ENCODE measurements around the gene CNOT6. TPM values are rescaled to one million over a fixed set of nuclear protein-coding genes. Genes with fewer than 3 reads are reported as not detected.
"Not testable (repeated sequence)": the region's sequence is repeated elsewhere in the genome, so short reads cannot be mapped to it uniquely, and the experiment has no call there.

The CNOT6 gene
- total and polyA plus RNA-seq, 9 donors: 11.7 to 29.7 (median 23.7) TPM

DNA sequence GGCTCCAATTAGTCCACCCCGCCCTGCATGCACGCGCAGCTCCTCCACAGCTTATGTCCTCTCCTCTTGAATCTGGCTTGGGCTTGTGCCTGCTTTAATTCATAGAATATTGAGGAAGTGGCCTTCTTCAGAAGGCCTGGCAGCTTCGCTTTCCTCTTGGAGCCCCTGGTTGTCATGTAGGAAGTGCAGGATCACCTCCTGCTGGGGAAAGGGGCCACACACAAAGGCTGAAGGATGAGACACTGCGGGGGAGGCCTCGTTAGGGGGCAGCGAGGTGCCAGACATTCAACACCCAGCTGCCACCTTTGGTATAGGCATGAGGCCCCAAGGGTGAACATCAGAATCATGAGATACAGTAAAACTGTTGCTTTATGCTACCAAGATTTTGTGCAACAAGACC is 2.7 kb upstream of the CNOT6 start:
- Histone ChIP-seq H3K27me3 (ENCODE audit: control insufficient read depth, insufficient read depth, low read length) (no peaks in the 10 kb centered on the region), H3K4me1 (ENCODE audit: control insufficient read depth, insufficient read depth, low read length) (peaks cover 13% of the 10 kb centered on the region), H3K36me3 (ENCODE audit: control insufficient read depth, insufficient read depth, low read length) (peaks cover 2% of the 10 kb centered on the region), H3K27ac (ENCODE audit: low read length) (no peak overlapping the region), H3K9me3 (replicated peaks; ENCODE audit: control insufficient read depth, low read depth, low read length) (no peaks in the 10 kb centered on the region), H3K4me3 (ENCODE audit: low read length) (no peak overlapping the region)
- no peak for DNase-seq
- 63% methylated on average over 3 of the region's 7 CpGs for WGBS (ENCODE audit: insufficient coverage)

DNA sequence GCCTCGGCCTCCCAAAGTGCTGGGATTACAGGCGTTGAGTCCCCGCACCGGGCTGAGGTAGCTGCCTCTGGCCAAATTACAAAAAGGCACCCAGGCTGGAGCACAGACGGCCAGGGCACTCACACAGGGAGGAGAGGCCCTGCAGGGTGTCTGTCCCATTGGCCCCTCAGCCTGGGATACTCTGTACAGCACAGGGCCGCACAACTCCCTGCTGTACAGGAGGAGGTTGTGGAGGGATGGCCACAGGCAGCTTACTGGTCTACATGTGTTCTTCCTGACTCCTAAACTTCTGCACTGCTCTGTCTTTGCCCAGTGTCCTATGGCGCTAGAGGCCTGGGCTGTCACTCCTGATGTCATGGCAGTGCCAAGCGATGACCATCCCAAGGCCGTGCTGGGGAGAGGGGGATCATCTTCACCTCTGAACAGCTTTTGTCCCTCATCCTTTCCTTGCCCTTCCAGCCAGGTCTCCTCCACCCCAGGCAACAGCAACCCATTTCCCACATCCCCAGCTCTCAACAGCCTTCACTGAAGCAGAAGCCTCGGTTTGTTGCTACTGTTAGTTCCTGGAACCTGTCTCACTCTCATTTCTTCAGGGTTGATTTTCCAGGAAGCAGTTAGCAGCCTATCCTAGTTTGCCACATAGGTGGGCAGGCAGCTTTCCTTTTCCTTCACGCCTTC is 1.8 kb upstream of the CNOT6 start:
- DNase-seq: no peak
- Histone ChIP-seq H3K27ac (ENCODE audit: low read length) (no peak overlapping the region), H3K4me3 (ENCODE audit: low read length) (no peak overlapping the region), H3K36me3 (ENCODE audit: control insufficient read depth, insufficient read depth, low read length) (peaks cover 4% of the 10 kb centered on the region), H3K4me1 (ENCODE audit: control insufficient read depth, insufficient read depth, low read length) (peaks cover 13% of the 10 kb centered on the region), H3K27me3 (ENCODE audit: control insufficient read depth, insufficient read depth, low read length) (no peaks in the 10 kb centered on the region), H3K9me3 (replicated peaks; ENCODE audit: control insufficient read depth, low read depth, low read length) (no peaks in the 10 kb centered on the region)
- WGBS (ENCODE audit: insufficient coverage): 90% methylated on average over 10 of the region's 11 CpGs

- H3K27me3 ChIP-seq (ENCODE audit: control insufficient read depth, insufficient read depth, low read length): no peaks in the 10 kb centered on the region
- under 1% methylated on average over 71 of the region's 92 CpGs for WGBS (ENCODE audit: insufficient coverage)
These were observed 467 bp downstream of the CNOT6 start for GRCh38 chr5:180494510-180495181.

DNA sequence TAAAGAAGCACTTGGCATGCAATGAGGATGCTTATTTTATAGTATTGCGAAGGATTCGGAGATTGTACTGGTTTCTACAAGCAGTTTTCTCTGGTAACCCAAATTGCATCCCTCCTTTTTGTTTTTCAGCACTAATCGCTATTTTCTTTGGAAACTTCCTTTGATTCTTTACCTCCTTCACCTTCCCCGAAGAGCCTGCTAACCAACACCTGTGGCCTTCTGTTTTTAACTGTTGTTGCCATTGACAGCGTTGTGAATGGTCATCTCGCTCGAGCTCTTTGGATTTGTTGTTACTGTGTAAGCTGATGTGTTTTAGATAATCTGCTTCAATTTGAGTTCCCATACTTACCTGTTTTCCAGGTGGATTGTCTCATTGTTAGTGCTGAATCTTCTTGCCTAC is 1.1 kb downstream of the CNOT6 start:
- no peaks in the 10 kb centered on the region for H3K27me3 ChIP-seq (ENCODE audit: control insufficient read depth, insufficient read depth, low read length)
- H3K36me3 ChIP-seq (ENCODE audit: control insufficient read depth, insufficient read depth, low read length): peaks cover 10% of the 10 kb centered on the region
- 20% methylated on average over 1 of the region's 7 CpGs for WGBS (ENCODE audit: insufficient coverage)
- H3K4me3 ChIP-seq (ENCODE audit: low read length): peak overlapping the region; percentile 84
- no peaks in the 10 kb centered on the region for H3K9me3 ChIP-seq (replicated peaks; ENCODE audit: control insufficient read depth, low read depth, low read length)
- peak overlapping the region; percentile 60 for H3K27ac ChIP-seq (ENCODE audit: low read length)
- peaks cover 13% of the 10 kb centered on the region for H3K4me1 ChIP-seq (ENCODE audit: control insufficient read depth, insufficient read depth, low read length)
- no peak for DNase-seq

More at GRCh38 chr5:180494510-180495181, 467 bp downstream of the CNOT6 start:
- DNase-seq: peak; percentile 67
- Histone ChIP-seq H3K9me3 (replicated peaks; ENCODE audit: control insufficient read depth, low read depth, low read length) (no peaks in the 10 kb centered on the region), H3K36me3 (ENCODE audit: control insufficient read depth, insufficient read depth, low read length) (peaks cover 10% of the 10 kb centered on the region), H3K27ac (ENCODE audit: low read length) (peak overlapping the region; percentile 91), H3K4me1 (ENCODE audit: control insufficient read depth, insufficient read depth, low read length) (peaks cover 13% of the 10 kb centered on the region), H3K4me3 (ENCODE audit: low read length) (peak overlapping the region; percentile 84)

GRCh38 chr5:180495991-180496741 is 2.0 kb downstream of the CNOT6 start:
- Histone ChIP-seq H3K4me3 (ENCODE audit: low read length) (no peak overlapping the region), H3K27me3 (ENCODE audit: control insufficient read depth, insufficient read depth, low read length) (no peaks in the 10 kb centered on the region), H3K27ac (ENCODE audit: low read length) (no peak overlapping the region), H3K9me3 (replicated peaks; ENCODE audit: control insufficient read depth, low read depth, low read length) (no peaks in the 10 kb centered on the region), H3K4me1 (ENCODE audit: control insufficient read depth, insufficient read depth, low read length) (peaks cover 13% of the 10 kb centered on the region), H3K36me3 (ENCODE audit: control insufficient read depth, insufficient read depth, low read length) (peaks cover 10% of the 10 kb centered on the region)
- DNase-seq: no peak
- 85% methylated on average over 8 of the region's 18 CpGs for WGBS (ENCODE audit: insufficient coverage)

GRCh38 chr5:180496806-180497205 is 2.6 kb downstream of the CNOT6 start:
- not testable (repeated sequence) for H3K9me3 ChIP-seq (replicated peaks; ENCODE audit: control insufficient read depth, low read depth, low read length); H3K36me3 ChIP-seq (ENCODE audit: control insufficient read depth, insufficient read depth, low read length); DNase-seq; H3K27me3 ChIP-seq (ENCODE audit: control insufficient read depth, insufficient read depth, low read length); H3K27ac ChIP-seq (ENCODE audit: low read length); H3K4me3 ChIP-seq (ENCODE audit: low read length)
- 100% methylated on average over 4 of the region's 9 CpGs for WGBS (ENCODE audit: insufficient coverage)
- peaks cover 13% of the 10 kb centered on the region for H3K4me1 ChIP-seq (ENCODE audit: control insufficient read depth, insufficient read depth, low read length)

GRCh38 chr5:180497865-180498264 is 3.7 kb downstream of the CNOT6 start:
- not testable (repeated sequence) for H3K9me3 ChIP-seq (replicated peaks; ENCODE audit: control insufficient read depth, low read depth, low read length); DNase-seq; H3K4me3 ChIP-seq (ENCODE audit: low read length); H3K27me3 ChIP-seq (ENCODE audit: control insufficient read depth, insufficient read depth, low read length); H3K27ac ChIP-seq (ENCODE audit: low read length); H3K36me3 ChIP-seq (ENCODE audit: control insufficient read depth, insufficient read depth, low read length)
- H3K4me1 ChIP-seq (ENCODE audit: control insufficient read depth, insufficient read depth, low read length): peaks cover 13% of the 10 kb centered on the region
- no CpG with 5 or more reads among the region's 7 CpGs for WGBS (ENCODE audit: insufficient coverage)

DNA sequence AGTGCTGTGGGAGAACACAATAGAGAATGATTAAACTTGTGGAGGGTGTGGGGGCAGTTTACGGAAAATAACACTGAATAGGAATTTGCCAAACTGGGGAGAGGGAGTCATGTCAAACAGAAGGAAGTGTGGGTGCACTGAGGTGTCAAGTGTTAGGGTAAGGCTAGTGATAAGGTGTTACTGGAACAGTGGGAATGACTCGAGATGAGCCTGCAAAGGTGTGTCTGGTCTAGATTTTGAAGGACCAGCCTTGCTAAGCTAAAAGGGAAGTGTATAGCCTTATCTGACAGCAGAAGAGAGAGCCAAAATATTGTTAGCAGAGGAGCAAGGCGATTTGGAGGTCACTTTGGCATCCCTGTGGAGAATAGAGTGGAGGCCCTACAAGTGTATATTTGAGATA is 4.2 kb downstream of the CNOT6 start:
- Histone ChIP-seq H3K9me3 (replicated peaks; ENCODE audit: control insufficient read depth, low read depth, low read length) (no peaks in the 10 kb centered on the region), H3K27ac (ENCODE audit: low read length) (no peak overlapping the region), H3K27me3 (ENCODE audit: control insufficient read depth, insufficient read depth, low read length) (no peaks in the 10 kb centered on the region), H3K4me1 (ENCODE audit: control insufficient read depth, insufficient read depth, low read length) (peaks cover 13% of the 10 kb centered on the region), H3K36me3 (ENCODE audit: control insufficient read depth, insufficient read depth, low read length) (peaks cover 10% of the 10 kb centered on the region), H3K4me3 (ENCODE audit: low read length) (no peak overlapping the region)
- no peak for DNase-seq
- 85% methylated on average over 3 of the region's 3 CpGs for WGBS (ENCODE audit: insufficient coverage)

GRCh38 chr5:180499684-180500083 is 5.5 kb downstream of the CNOT6 start:
- H3K27me3 ChIP-seq (ENCODE audit: control insufficient read depth, insufficient read depth, low read length): no peaks in the 10 kb centered on the region
- peaks cover 11% of the 10 kb centered on the region for H3K4me1 ChIP-seq (ENCODE audit: control insufficient read depth, insufficient read depth, low read length)
- no peak overlapping the region for H3K27ac ChIP-seq (ENCODE audit: low read length)
- H3K9me3 ChIP-seq (replicated peaks; ENCODE audit: control insufficient read depth, low read depth, low read length): no peaks in the 10 kb centered on the region
- peaks cover 10% of the 10 kb centered on the region for H3K36me3 ChIP-seq (ENCODE audit: control insufficient read depth, insufficient read depth, low read length)
- no CpG with 5 or more reads among the region's 3 CpGs for WGBS (ENCODE audit: insufficient coverage)
- no peak overlapping the region for H3K4me3 ChIP-seq (ENCODE audit: low read length)
- no peak for DNase-seq

GRCh38 chr5:180500300-180500699 is 6.1 kb downstream of the CNOT6 start:
- H3K4me1 ChIP-seq (ENCODE audit: control insufficient read depth, insufficient read depth, low read length); H3K4me3 ChIP-seq (ENCODE audit: low read length); H3K27ac ChIP-seq (ENCODE audit: low read length); H3K36me3 ChIP-seq (ENCODE audit: control insufficient read depth, insufficient read depth, low read length); DNase-seq; H3K27me3 ChIP-seq (ENCODE audit: control insufficient read depth, insufficient read depth, low read length); H3K9me3 ChIP-seq (replicated peaks; ENCODE audit: control insufficient read depth, low read depth, low read length): not testable (repeated sequence)
- WGBS (ENCODE audit: insufficient coverage): no CpG with 5 or more reads among the region's 9 CpGs

Data from muscle of leg (tissue), 11 donors.